ENCODE results near the gene ZNF180. TPM values are rescaled to one million over a fixed set of nuclear protein-coding genes. Genes with fewer than 3 reads are reported as not detected.

Gene ZNF180
- total and polyA plus RNA-seq, 2 experiments from 2014 or later, result 6.9 to 10.5 TPM

GRCh38 chr19:44517146-44517545 lies 16.8 kb upstream of the ZNF180 start (continued):
- no peak for TF ChIP-seq ZNF462 (CRISPR knock-in tag; IDR thresholded peaks at IDR 0.05)

- Histone ChIP-seq H3F3A (replicated peaks; ENCODE audit: low read depth) (no peaks in the 10 kb centered on the region), H2AFZ (no peak overlapping the region), H3K36me3 (ENCODE audit: insufficient read depth) (no peaks in the 10 kb centered on the region), H4K20me1 (replicated peaks; ENCODE audit: insufficient read depth) (no peaks in the 10 kb centered on the region), H3K4me2 (no peak overlapping the region), H3K27me3 (ENCODE audit: insufficient read depth) (no peaks in the 10 kb centered on the region), H3K4me1 (ENCODE audit: insufficient read depth) (no peaks in the 10 kb centered on the region), H3K79me2 (replicated peaks; ENCODE audit: insufficient read depth) (no peaks in the 10 kb centered on the region), H3K27ac (ENCODE audit: low read depth) (no peak overlapping the region), H3K9me2 (ENCODE audit: insufficient read depth) (0 out of 2 replicates have a peak, but pooled peaks cover 2% of the 10 kb centered on the region), H3K4me3 (no peak overlapping the region)
- DNase-seq (ENCODE audit: low spot score) (no peak), ATAC-seq (no peak)
- peaks cover 7% of the 10 kb centered on the region for H3K36me3 Mint-ChIP-seq (ENCODE audit: low read depth)
- no peaks in the 10 kb centered on the region for H3K4me1 Mint-ChIP-seq
- no peak overlapping the region for H3K4me3 Mint-ChIP-seq
- peaks cover 25% of the 10 kb centered on the region for H3K9me3 Mint-ChIP-seq
- H3K27ac Mint-ChIP-seq, result no peak overlapping the region
- peaks cover 6% of the 10 kb centered on the region for H3K27me3 Mint-ChIP-seq (ENCODE audit: insufficient read depth, low read depth, poor library complexity)
- TF ChIP-seq POLR2AphosphoS5 (IDR thresholded peaks at IDR 0.05; ENCODE audit: low read depth) (no peak), JUNB (IDR thresholded peaks at IDR 0.05; ENCODE audit: unreplicated experiment) (no peak), NANOG (IDR thresholded peaks at IDR 0.05; ENCODE audit: borderline replicate concordance) (no peak), EZH2phosphoT487 (IDR thresholded peaks at IDR 0.05; ENCODE audit: unreplicated experiment) (no peak), CREB1 (CRISPR knock-in tag; IDR thresholded peaks at IDR 0.05; ENCODE audit: low read depth) (no peak), ZNF462 (CRISPR knock-in tag; IDR thresholded peaks at IDR 0.05) (no peak), ZNF114 (CRISPR knock-in tag; IDR thresholded peaks at IDR 0.05) (no peak), STAT1 (IDR thresholded peaks at IDR 0.05; ENCODE audit: unreplicated experiment) (no peak), ETS1 (IDR thresholded peaks at IDR 0.05) (no peak), EZH2 (IDR thresholded peaks at IDR 0.05; ENCODE audit: low read depth, unreplicated experiment) (no peak)
These were observed 15.6 kb upstream of the ZNF180 start for GRCh38 chr19:44515907-44516306.

Measured in GM23338 (cell line).